Inferior parietal cortex (tissue), 1 donor: ENCODE data around the gene UXS1.
"Not testable (repeated sequence)": the region's sequence is repeated elsewhere in the genome, so short reads cannot be mapped to it uniquely, and the experiment has no call there.

Experiments used
- DNase-seq: peaks from one replicate; pipeline ENCODE4 v3.0.0-alpha.2; 2016; ENCODE audit errors: extremely low spot score

UXS1 gene

DNA sequence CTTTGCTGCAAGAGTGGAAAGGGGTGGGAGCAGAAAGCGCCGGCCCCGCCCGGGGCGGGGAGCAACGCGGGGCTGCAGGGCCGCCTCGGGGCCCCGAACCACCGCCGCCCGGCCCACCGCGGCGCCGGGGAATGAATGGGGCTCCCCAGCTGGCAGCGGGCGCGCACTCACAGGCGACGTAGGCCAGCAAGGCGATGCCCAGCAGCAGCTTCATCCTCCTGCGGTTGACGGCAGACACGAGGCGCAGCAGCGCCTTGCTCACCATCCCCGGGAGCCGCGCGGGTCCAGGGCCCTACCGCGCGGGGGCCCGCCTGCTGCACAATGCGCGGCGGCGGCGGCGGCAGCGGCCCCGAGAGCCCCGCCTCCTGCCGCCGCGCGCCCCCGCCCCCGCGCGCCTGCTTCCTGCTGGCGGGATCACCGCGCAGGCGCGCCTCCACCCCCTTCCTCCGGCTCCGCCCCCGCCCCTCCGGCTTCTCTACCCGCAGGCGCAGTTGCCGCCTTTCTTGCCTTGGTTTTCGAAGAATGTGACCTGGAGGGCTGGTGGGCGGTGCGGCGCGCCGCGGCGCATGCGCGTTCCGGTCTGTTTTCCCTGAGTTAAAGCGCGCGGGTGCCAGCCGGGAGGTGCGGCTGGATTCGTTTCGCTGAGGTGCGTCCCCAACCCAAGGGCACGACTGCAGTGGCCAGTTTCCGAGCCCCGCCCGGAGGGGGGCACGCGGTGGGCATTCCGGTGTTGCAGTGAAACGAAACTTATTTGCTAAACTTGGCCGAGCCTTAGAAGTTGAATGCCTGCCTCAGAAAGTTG, at the start of gene UXS1:
UXS1 (minus strand) TSS at position 325 of the 802 bp plus-strand sequence; CDS start at position 265, 60 bp downstream.
- peak; percentile 93 for DNase-seq

DNA sequence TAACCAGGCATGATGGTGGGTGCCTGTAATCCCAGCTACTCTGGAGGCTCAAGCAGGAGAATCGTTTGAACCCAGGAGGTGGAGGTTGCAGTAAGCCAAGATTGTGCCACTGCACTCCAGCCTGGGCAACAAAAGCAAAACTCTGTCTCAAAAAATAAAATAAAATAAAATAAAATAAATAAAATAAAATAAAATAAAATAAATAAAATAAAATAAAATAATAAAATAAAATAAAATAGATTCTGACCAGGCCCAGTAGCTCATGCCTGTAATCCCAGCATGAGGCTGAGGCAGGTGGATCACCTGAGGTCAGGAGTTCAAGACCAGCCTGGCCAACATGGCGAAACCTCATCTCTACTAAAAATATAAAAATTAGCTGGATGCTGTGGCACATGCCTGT, 45.4 kb upstream of the UXS1 start:
- not testable (repeated sequence) for DNase-seq

GRCh38 chr2:106235392-106235791, 41.3 kb upstream of the UXS1 start:
- DNase-seq = not testable (repeated sequence)

- no peak for DNase-seq
Measured at GRCh38 chr2:106233350-106233706, 39.2 kb upstream of the UXS1 start.

DNA sequence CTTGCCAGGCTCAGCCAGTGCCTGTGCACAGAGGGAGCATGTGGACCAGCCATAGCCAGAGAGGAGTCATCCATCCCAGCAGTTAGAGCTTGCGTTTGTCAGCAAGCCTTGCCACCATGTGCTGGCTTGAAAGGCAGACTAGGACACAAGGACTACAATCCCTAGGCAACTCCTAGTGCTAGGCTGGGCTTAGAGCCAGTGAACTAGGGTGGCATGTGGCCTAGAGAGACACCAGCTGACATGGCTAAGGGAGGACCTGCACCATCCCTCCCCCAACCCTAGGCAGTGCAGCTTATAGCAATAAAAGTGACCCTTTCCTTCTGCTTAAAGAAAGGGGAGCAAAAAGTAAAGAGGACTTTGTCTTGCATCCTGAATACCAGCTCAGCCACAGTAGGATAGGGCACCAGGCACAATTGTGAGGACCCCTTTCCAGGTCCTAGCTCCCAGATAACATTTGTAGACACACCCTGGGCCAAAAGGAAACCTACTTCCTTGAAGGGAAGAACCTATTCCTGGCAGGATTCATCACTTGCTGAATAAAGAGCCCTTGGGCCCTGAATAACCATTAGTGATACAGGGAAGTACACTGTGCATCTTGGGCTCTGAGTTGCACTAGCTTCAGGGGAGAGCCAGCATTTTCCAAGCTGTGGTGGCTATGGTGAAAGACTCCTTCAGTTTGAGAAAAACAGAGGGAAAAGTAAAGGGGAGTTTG, 38.7 kb upstream of the UXS1 start:
- DNase-seq = no peak

DNA sequence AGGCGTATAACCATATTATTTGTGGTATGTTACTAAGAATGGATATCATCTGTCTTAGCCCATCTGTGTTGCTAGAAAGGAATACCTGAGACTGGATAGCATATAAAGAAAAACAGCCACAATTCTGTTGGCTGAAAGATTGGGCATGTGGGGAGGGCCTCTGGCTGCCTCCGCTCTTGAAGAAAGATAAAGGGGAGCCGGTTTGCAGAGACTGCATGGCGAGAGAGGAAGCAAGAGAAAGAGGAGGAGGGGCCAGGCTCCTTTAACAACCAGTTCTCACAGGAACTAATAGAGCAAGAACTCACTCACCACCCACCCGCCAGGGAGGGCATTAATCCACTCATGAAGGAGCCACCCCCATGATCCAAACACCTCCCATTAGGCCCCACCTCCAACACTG, 29.2 kb upstream of the UXS1 start:
- DNase-seq = no peak

DNA sequence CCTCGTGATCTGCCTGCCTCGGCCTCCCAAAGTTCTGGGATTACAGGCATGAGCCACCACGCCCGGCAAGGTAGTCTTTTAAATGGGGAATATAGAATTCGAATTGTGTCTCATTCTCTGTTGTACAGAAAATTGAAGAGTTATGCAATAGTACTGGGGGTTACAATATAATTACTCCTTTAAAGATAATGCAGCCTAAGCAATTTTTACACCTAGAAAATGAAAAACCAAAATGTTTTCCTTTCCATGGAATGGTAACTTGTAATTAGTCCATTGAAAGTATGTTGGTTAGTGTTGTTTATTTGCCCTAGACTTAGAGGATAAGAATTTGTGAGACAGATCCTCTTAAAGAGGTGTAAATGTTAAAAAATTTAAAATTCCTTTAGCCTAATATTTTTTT, 28.0 kb upstream of the UXS1 start:
- DNase-seq = not testable (repeated sequence)

GRCh38 chr2:106219813-106220212, 25.7 kb upstream of the UXS1 start:
- DNase-seq = no peak

DNA sequence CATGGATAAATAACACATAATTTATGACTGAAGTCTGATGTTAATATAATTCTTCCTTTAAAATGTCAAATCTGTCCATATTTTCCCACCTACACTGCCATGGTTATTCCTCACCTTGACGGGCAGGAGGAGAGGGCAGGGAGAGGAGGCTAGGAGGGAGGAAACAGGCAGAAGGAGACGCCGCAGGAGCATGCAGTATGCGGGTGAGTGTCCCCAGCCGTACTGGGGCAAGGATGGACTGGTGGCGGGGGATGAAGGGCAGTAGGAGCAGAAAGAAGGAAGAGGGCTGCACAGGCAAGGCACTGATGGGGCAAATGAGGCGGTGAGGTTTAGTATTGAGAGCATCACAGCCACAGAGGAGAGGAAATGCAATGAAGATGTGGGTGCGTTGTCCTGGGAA, 25.1 kb upstream of the UXS1 start:
- DNase-seq = not testable (repeated sequence)

DNA sequence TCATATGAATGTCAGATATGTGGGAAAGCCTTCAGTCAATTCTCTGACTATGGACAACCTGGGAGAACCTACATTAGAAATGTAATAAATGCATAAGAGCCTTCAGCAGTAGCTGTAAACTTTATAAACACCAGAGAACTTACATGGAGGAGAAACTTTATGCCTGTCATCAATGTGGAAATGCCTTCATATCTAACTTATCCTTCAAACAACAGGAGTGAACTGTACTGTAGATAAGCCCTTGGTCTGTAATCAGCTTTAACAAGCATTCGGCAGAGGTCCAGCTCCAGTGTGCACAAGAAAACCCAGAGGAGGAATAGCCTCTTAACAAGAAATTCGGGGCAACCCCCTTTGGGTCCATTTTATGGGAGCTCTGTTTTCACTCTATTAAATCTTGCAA, 14.8 kb upstream of the UXS1 start:
- DNase-seq = no peak

DNA sequence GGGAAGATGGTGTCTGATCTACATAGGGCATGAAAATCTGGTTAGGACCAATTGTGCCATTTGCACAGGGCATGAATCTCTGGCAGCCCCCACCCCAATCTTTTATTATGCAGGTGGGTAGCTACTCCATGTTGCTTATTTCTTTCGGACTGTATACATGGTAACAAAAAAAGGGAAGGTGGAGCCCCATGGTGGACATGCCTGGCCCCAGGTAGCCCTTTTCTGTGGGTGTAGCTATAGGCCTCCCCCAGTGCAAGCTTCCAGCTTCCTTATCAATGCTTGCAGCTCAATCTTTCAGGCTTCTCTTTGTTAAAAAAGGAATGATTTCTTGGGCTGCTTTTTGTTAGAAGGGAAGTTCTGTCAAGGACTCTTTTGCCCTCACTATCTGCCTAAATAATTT, 14.3 kb upstream of the UXS1 start:
- no peak for DNase-seq

DNA sequence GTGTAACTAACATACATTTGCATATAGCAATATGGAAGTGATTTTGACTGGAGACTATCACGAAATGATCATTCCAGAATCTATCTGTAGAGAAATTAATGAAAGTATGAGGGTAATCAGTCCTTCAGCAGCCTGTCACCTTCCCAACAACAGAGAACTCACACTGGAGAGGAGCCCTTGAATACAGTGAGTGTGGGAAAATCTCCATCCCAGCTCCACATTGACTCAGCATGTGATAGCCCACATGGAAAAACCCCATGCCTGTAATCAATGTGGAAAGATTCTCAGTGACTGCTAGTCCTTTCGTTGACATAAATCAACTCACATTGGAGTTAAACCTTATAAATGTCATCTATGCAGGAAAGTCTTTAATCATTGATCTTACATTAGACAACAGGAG, 13.1 kb upstream of the UXS1 start:
- no peak for DNase-seq

DNA sequence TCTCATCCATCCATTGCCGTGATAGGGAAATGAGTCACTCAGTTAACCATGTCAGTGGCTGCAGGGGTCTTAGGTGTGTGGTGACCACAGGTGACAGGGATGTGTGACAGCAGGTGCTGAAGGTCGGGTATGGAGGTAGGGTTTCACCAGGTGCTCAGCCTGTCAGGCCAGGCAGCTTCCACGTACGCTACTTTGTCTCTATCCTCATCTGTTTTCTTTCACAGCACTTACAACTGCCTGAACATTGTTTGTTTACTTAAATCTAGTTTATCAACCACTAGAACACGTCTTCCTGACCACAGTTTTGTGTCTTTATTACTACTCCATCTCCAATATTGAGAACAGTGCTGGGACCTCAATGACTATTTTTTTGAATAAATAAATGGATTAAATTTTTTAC, 11.4 kb upstream of the UXS1 start:
- DNase-seq = no peak

- DNase-seq = not testable (repeated sequence)
Measured at GRCh38 chr2:106204551-106204950, 10.4 kb upstream of the UXS1 start.

GRCh38 chr2:106201661-106202060, 7.6 kb upstream of the UXS1 start:
- no peak for DNase-seq

- DNase-seq = no peak
Measured at GRCh38 chr2:106197878-106198277, 3.8 kb upstream of the UXS1 start.

DNA sequence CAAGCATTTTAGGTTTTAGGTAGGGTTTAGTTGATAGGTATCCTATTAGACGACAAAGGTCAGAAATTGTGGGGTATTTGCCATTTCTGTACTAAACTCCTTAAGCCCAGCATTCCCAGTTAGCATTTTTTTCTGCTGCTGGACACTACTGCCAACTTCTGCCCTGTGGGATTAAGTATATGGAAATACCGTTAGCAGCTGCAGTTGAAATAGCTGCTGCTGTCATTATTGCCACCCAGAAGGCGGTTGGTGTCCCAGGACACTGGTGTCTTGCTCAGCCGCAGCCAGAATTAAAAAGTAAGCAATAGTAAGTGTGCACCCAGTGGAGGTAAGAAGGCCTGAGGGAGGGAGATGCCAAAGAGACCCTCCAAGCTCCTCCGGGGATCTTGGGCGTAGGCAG, 1.9 kb upstream of the UXS1 start:
- DNase-seq = no peak

GRCh38 chr2:106195456-106195855, 1.4 kb upstream of the UXS1 start:
- no peak for DNase-seq

- no peak for DNase-seq
Measured at GRCh38 chr2:106193690-106193976, 468 bp downstream of the UXS1 start.

DNA sequence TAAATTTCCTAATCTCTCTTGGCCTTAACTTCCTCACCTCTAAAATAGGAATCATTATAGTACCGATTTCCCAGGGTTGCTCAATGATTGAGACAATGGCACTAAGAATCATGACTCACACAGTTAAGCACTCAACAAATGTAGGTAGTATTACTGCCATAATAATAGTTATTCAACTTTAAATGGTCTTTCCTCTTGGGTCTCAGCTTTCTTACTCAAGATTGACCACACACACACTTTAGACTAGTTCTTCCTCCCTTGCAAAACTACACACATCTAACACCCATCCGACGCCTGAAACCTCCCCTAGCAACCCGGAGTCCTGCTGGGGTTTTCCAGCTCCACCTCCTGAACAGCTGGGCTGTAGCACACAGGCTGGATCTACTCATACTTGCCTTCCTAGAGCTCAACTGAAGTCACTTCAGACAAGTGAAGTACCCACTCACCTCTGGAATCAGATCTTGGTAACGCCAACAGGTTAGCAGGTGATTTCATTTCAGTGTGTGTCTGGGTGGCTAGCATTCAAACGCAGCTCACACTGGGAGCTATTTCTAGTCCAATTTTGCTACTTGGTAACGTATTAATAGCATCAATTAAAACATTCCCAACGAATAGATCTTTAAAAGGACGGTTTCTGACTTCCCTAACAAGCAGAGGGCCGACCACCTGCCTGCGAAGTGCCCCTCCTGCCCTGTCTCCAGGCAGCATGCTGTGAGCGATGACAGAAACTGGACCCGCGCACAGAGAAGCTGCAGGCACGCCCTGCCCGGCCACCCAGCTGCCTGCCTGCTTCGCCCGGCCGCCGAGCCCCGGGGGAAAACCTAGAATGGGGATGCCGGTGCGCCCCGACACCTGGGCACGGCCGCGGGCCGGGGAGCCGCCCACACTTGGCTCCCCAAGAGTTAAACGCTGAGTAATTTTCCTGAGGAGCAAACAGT, 1.1 kb downstream of the UXS1 start:
- DNase-seq = peak; percentile 18

- DNase-seq = no peak
Measured at GRCh38 chr2:106191511-106192016, 2.5 kb downstream of the UXS1 start.

- no peak for DNase-seq
Measured at GRCh38 chr2:106189764-106190468, 4.2 kb downstream of the UXS1 start.
